GM19438 (cell line): ENCODE results near the gene MED26.
A peak's percentile ranks its signal among the peaks of the same experiment; 100 is the strongest.
"Not testable (repeated sequence)": the region's sequence is repeated elsewhere in the genome, so short reads cannot be mapped to it uniquely, and the experiment has no call there.

Experiments used
- ATAC-seq: cut with Tn5 transposase; IDR thresholded peaks from one replicate; pipeline ENCODE4 v1.9.1; 2021; ENCODE audit warnings: low read depth; ENCODE audit not compliant: unreplicated experiment

Gene MED26, protein sequence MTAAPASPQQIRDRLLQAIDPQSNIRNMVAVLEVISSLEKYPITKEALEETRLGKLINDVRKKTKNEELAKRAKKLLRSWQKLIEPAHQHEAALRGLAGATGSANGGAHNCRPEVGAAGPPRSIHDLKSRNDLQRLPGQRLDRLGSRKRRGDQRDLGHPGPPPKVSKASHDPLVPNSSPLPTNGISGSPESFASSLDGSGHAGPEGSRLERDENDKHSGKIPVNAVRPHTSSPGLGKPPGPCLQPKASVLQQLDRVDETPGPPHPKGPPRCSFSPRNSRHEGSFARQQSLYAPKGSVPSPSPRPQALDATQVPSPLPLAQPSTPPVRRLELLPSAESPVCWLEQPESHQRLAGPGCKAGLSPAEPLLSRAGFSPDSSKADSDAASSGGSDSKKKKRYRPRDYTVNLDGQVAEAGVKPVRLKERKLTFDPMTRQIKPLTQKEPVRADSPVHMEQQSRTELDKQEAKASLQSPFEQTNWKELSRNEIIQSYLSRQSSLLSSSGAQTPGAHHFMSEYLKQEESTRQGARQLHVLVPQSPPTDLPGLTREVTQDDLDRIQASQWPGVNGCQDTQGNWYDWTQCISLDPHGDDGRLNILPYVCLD

GRCh38 chr19:16628183-16628983 lies at the start of gene MED26:
MED26 (minus strand) TSS chr19:16628204; CDS start chr19:16627943, 261 bp downstream.
- peak; percentile 73 for ATAC-seq

DNA sequence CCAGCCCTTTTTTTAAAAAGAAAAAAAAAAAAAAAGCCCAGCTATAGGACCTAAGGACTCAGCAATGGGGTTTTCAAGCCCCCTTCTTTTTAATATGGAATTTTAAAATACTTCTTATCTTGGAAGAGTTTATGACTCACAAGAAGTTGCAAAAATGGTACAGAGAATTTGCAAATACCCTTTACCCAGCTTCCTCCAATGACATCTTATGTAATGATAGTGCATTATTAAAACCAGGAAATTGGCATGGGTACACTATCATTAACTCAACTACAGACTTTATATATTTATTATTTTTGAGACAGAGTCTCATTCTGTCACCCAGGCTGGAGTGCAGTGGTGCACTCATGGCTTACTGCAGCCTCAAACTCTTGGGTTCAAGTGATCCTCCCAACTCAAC lies 49.1 kb upstream of the MED26 start:
- ATAC-seq = no peak

DNA sequence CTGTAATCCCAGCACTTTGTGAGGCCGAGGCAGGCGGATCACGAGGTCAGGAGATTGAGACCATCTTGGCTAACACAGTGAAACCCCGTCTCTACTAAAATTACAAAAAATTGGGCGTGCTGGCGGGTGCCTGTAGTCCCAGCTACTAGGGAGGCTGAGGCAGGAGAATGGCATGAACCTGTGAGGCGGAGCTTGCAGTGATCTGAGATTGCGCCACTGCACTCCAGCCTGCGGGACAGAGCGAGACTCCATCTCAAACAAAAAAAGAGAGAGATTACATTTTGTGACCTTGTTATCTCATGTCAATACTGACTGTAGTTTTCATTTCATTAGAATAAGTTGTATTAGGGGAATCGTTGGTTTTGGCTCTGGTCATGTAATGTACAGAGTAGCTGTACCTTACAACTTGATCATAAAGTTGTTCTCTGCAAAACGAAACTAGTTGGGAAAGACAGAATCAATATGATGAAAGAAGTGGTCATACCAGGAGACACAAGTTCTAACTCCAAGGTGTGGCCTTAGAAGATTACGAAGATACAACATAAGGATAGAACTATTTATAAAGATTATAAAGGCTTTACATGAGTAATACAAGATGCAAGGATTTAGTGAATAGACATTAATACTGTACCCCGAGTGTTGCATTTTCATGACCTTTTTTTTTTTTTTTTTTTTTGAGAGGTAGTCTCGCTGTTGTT lies 48.2 kb upstream of the MED26 start:
- no peak for ATAC-seq

DNA sequence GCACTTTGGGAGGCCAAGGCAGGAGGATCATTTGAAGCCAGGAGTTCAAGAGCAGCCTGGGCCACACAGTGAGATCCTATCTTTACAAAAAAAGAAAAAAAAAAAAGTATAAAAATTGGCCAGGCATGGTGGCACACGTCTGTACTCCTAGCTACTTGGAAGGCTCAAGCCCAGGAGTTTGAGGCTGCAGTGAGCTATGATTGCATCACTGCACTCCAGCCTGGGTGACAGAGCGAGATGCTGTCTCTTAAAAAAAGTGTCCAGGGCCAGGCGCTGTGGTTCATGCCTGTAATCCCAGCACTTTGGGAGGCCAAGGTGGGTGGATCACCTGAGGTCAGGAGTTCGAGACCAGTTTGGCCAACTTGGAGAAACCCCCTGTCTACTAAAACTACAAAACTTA lies 45.8 kb upstream of the MED26 start:
- ATAC-seq = not testable (repeated sequence)

- no peak for ATAC-seq
Observed at GRCh38 chr19:16673231-16673630, 45.2 kb upstream of the MED26 start.

DNA sequence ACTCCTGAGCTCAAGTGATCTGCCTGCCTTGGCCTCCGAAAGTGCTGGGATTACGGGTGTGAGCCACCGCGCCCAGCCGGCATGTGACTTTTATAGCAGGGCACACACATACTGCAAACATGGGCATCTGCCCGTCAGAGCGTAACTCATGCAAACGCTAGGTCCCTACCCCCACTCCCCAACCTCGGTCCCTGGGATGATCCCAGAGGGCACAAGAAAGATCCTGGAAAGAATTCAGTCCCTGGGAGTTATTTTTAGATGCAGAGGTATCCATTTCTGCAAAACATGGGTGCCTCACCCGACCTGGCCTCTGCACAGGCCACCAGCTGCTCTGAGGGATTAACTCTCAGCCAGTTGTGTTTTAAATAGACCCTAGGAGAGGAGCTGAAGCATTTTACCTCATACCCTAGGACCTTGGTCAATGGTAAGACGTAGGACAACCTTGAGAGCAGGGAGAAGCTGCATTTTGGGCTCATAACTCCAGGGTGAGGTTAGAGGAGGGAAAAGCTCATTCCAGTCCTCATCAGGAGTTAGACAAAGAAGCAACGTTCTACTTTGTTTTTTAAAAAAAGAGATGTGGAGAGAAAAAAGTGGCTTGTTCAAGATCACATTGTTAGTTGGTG lies 43.8 kb upstream of the MED26 start:
- no peak for ATAC-seq

- ATAC-seq = no peak
Observed at GRCh38 chr19:16670291-16670690, 42.3 kb upstream of the MED26 start.

GRCh38 chr19:16668702-16669101 lies 40.7 kb upstream of the MED26 start:
- not testable (repeated sequence) for ATAC-seq

- ATAC-seq = no peak
Observed at GRCh38 chr19:16668176-16668575, 40.2 kb upstream of the MED26 start.

DNA sequence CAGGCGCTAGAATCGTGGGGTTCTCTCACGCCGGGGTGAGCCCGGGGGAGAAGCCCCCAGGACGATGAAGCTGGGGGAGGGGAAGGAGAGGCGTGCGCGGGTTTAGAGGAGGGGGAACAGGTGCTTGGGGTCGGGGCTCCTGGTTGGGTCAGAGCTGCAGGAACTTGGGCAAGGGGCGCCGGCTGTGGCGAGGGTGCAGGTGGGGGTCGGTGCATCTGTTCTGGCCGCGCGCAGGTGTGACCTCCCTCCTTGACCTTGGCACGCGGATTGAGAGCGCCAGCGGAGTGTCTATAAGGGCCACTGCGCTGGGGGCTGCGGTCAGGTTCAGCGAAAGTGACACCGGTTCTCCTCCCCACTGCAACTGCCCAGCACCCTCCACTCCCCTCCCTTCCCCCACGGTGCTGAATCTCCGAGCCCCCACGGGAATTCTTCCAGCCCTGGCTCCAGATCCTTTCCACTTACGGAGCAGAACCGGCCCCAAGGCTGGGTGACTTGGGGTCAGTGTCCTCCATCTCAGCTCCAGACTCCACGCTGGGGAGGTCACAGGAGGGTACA lies 33.6 kb upstream of the MED26 start:
- no peak for ATAC-seq

- no peak for ATAC-seq
Observed at GRCh38 chr19:16660763-16661479, 32.9 kb upstream of the MED26 start, which contains the start of gene TMEM38A. TMEM38A (plus strand) TSS chr19:16661139; CDS start chr19:16661218, 79 bp downstream.

DNA sequence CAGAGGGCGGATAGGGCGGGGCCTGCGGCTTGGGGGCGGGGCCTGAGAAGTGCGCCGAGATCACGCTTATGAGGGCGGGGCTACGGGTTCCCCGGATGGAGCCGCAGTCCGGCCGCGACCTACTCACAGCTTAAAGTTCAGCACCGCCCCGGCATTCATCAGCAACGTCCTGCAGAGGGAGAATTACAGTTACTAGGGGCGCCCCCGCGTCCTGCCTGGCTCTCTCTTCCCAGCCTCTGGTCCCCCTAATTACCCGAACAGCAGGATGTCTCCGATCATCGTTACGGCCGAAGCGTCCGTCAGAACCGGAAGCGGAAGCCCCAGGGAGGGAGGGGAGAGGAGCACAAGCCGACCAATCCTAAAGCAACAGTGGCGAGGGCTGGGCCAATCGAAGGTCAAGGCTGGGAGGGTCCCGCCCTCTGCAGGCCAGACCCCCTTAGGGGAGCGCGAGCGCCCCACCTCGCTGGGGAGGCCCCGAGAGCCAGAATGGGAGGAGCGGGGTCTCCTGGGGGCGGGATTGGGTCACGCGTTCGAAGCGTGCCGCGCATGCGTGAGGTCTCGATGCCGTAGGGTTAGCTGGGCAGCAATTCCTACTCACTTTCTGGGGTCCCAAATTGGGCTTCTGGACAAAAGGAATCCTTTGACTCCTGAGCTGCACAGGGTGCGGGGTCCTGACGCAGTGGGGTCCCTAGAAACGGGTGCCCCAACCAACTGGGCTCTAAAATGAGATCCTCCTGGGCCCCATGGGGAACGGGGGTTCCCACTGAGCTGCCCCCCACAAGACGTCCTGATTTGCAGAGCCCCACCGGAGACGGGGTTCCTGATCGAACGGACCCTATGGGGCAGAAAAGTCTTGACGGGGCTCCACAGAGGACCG lies 32.1 kb upstream of the MED26 start, which contains the start of gene SMIM7:
SMIM7 (minus strand) TSS at position 313 of the 877 bp plus-strand sequence; CDS start at position 279, 34 bp downstream.
- ATAC-seq = peak; percentile 74

GRCh38 chr19:16659464-16659831 lies 31.4 kb upstream of the MED26 start:
- no peak for ATAC-seq

GRCh38 chr19:16657384-16657783 lies 29.4 kb upstream of the MED26 start:
- ATAC-seq = no peak

GRCh38 chr19:16655727-16656126 lies 27.7 kb upstream of the MED26 start:
- no peak for ATAC-seq

- ATAC-seq = no peak
Observed at GRCh38 chr19:16654627-16655026, 26.6 kb upstream of the MED26 start.

DNA sequence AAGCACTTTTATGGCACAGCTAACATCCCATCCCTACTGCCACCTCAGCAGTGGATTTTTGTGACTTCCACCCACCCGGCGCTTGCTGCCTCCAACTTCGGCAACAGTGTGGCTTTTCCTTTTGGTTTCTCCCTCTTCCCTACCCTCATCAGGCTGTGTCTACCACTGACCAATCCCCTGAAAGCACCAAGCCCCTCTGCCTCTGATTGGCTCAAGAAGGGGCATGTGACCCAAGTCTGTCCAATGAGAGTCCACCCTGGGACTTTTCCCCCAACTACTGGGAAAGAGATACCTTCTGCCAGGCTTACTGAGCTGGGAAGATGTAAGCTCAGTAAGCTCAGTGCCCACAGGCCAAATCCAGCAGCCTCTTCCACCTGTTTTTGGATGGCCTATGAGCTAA lies 26.1 kb upstream of the MED26 start:
- ATAC-seq = no peak

GRCh38 chr19:16652854-16653253 lies 24.9 kb upstream of the MED26 start:
- ATAC-seq = no peak
